Activated naive CD4-positive, alpha-beta T cell treated with anti-CD3 and anti-CD28 coated beads, Interleukin-2, amount 50 U/mL, for 16 hours (primary cell): ENCODE data around the gene SGCA.

Source experiments
- DNase-seq: peaks from one replicate; pipeline ENCODE4 v3.0.0-alpha.2; 2020

The SGCA gene

GRCh38 chr17:50168319-50168718 lies 2.5 kb downstream of the SGCA start:
- no peak for DNase-seq

DNA sequence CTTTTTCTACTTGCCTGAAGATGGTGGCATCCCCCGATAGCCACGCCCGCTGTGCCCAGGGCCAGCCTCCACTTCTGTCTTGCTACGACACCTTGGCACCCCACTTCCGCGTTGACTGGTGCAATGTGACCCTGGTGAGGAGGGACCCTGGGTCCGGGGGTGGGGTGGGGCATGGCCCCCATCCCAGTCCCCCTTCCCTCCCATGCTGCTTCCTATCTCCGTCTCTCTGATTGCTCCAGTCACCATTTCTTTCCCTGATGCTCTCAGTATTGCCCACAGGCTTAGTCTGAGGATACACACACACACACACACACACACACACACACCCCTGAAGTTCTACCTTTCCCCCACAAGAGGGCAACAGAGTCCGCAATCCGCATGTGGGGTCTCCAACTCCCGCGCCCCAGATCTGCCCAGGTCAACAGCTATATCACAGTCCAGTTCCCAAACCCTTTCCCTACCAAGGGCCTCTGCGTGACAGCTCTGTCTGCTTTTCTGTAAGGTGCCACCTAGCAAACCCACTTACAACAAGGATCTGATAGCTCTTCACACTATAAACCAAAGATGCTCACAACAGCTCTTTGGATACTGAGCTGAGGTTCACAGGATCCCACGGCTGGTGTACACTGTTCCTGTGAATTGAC lies 3.4 kb downstream of the SGCA start:
- peak; percentile 50 for DNase-seq

DNA sequence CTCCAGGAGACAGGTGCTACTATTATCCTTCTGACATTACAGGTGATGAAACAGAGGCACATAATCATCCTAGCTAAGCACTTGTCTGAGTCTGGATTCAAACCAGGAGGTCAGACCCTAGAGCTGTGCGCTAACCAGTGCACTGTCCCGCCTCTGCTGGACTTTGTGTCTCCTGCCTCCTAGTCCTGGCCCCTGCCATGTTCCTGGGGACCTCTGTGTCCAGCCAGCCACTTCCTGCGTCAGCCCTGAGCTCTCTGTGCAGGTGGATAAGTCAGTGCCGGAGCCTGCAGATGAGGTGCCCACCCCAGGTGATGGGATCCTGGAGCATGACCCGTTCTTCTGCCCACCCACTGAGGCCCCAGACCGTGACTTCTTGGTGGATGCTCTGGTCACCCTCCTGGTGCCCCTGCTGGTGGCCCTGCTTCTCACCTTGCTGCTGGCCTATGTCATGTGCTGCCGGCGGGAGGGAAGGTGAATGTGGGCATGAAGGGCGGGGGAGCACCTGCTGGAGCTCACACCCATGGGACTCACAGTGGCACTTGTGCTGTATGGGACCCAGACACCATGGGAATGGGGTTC lies 4.2 kb downstream of the SGCA start:
- no peak for DNase-seq

DNA sequence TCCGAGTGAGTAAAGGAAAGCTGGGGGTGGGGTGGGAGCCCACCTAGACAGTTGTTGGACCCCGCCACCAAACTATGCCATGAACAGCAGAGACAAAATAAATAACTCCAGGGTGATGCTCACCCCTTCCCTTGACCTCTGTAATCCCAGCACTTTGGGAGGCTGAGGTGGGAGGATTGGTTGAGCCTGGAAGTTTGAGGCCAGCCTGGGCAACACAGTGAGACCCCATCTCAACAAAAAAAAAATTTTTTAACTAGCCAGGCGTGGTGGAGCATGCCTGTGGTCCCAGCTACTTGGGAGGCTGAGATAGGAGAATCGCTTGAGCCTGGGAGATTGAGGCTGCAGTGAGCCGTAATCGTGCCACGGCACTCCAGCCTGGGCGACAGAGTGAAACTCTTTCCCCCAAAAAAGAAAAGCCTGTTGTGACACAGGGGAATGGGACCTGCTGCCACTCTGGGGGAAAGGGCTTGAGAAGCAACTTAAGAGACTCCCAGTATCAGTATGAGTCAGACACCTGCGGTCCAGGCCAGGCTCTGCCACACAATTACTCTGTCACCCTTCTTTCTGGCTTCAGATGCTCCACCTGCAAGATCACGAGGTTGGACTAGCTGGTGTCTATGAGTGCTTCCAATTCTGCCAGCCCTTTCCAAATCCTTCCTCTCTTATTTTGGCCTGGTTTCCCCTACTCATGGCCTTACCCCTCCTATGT lies 5.0 kb downstream of the SGCA start:
- no peak for DNase-seq

DNA sequence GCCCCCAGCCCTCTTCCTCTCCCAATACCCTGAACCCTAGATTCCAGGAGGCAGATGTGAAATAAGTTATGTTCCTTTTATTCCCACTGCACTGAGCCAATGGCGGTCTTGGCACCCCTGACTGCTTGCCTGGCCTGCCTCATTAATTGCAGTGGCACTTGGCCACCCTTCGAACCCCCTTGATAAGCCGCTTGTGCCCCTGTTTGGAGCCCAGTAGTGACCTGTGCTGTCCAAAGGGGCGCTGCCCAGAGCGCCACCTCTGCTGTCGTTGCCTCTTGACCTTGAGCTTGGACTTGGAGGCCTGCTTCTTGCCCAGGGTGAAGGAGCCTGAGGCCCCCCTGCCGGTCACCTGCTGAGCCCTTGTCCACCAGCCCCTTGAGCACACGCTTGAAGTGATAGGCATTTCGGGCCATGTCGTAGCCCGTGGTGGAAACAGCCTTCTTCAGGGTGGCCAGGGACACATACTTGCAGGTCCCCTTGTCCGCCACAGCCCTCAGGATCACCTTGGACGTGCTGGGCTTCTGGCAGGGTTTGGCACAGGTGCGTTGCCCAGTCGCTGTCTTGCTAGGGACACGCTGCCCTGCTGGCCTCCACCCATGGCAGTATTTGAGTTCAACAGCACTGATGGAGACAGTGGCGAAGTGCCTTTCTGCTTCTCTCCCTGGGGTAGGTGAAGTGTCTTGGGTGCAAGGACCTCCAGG lies 5.7 kb downstream of the SGCA start:
- no peak for DNase-seq

DNA sequence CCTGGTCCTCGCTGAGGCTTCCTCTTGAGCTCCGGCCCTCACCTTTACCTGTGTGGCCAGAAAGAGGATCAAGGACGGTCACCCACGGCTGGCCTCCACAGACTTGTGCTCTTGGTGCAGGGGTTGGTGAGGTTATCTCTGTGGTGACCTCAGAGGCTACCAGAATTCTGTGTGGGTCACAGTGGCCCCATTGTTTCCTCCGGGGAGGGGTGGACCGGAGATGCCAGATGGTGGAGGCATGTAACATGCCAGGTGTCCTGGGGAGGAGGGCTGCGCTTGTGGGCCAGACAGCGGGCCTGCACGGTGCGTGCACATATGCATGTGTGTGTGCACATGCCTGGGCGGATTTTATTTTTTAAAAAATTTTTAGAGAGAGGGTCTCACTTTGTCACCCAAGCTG lies 6.3 kb downstream of the SGCA start:
- no peak for DNase-seq

GRCh38 chr17:50172936-50173334 lies 7.1 kb downstream of the SGCA start:
- DNase-seq = no peak

DNA sequence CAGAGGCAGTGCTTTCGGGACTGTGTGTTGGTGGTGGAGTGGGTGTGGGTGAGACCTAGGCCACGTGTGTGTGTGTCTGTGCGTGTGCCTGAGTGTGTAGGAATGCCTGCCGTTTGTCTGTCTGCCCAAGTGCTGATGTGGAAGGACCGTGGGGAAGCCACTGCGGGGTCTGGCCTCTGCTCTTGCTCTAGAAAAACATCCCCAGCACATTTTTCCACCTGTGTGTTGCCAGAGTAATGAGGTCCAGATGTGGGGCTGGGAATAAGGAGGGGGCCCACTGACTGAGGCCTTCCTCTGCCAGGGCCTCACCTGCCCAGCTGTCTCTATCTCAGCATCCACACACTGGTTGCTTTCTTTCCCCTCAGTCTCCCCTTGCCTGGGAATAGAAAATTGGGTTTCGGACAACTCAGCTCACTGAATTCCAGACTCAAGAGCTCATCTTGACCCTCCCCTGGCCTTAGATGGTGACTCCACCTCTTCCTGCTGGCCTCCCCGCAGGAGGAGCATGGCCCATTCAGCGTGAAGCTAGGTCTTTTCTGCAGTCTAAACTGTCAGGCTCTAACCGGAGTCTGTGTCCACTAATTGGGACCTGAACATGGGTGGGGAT lies 7.6 kb downstream of the SGCA start:
- no peak for DNase-seq

GRCh38 chr17:50174444-50174843 lies 8.6 kb downstream of the SGCA start:
- DNase-seq = no peak

DNA sequence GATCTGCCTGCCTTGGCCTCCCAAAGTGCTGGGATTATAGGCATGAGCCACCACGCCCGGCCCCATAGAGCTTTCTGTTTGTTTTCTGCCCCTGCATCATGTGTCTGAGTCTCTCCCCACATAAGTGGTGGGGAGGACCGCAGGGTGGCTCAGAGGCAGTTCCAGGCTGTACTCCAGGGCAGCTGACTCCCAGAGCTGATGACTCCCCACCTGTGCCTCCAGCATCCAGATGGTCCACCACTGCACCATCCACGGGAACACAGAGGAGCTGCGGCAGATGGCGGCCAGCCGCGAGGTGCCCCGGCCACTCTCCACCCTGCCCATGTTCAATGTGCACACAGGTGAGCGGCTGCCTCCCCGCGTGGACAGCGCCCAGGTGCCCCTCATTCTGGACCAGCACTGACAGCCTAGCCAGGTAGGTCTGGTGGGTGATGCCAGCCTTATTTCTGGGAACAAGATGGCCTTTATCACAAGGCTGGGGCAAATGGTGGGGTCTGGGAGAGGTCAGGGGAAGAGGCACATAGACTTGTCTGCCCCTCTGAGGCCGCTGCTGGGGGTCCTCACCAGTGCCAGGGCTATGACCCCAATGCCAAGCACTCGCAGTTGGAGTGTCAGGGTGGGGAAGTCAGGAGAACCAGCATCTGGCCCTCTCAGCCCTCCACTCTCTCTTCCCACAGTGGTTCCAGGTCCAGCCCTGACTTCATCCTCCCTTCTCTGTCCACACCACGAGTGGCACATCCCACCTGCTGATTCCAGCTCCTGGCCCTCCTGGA lies 9.4 kb downstream of the SGCA start:
- no peak for DNase-seq

GRCh38 chr17:50176559-50177357 lies 11.0 kb downstream of the SGCA start:
- DNase-seq = no peak

- no peak for DNase-seq
Observed at GRCh38 chr17:50177476-50177875, 11.7 kb downstream of the SGCA start.

- peak; percentile 39 for DNase-seq
Observed at GRCh38 chr17:50177983-50178834, 12.4 kb downstream of the SGCA start.

GRCh38 chr17:50180111-50180510 lies 14.3 kb downstream of the SGCA start:
- DNase-seq = no peak

DNA sequence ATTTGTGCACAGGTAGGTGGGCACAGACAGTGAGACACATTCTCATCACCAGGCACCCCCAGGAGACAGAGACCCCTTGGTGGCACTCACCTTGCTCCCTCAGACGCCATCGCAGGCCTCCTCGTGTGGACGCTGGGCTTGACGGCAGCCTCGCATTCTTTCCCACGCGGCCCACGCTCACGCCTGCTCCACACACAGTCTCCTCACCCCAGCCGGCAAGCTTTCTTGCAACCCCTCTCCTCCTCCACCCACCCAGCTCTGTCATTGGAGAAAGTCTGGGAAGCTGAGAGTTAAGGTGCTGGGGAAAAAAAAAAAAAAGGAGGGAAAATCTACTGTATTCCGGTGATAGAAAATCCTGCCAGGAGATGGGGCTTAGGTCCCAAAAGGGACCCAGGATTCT lies 14.8 kb downstream of the SGCA start:
- no peak for DNase-seq

DNA sequence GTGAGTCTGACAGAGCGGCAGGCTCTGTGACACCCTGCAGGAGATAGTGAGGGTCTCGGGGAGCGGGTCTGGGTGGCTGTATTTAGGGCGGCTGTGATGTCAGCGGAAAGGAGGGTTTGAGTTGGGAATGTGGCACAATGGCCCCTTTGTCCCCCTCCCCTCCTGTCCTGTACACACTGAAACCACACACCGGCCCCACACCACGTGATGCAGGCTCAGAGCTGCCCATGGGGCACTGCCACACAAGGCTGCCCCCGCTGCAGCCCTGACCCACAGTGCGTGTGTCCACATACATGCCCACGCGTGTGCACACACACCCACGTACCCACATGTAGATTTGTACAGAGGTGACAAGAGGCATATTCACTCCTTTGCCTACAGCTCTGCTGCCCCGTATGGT lies 15.3 kb downstream of the SGCA start:
- DNase-seq = no peak

DNA sequence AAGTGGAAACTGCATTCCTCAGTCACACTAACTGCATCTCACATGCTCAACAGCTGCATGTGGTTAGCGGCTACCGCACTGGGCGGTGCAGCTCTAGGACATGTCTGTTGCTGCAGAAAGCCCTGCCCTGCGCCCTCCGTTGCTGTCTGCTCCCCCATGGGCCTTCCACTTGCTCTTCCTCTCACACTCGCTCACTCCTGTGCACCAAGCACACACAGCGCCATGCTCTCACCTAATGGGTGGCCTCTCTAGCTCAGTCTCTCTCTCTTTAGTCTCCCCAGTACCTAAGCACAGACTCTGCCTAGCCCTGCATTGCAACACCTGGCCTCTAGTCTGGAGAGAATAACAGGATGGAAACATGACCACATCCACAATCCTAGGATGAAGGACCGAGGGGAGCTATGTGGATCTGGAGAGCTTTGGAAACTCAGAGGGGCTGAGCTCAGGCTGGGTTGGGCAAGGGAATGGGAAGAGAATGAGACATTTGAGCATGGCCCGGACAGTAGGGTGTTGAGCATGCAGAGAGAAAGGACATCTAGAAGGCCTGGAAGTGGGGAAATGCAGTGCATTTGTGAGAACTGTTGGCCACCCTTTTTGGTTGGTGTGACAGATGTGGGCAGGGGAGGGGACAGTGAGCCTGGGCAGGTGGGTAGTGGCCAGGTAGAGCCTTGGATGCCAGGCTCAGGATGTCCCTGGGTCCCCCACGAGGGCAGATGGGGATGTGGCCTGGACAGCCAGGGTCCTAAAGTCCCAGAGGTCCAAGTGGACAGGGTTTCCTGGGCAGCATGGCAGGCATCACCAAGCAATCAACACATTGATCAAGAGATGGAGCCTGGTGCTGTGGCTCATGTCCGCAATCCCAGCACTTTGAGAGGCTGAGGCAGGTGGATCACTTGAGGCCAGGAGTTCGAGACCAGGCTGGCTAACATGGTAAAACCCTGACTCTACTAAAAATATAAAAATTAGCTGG lies 16.1 kb downstream of the SGCA start:
- no peak for DNase-seq

- no peak for DNase-seq
Observed at GRCh38 chr17:50182783-50183420, 17.1 kb downstream of the SGCA start.

GRCh38 chr17:50183421-50183994 lies 17.7 kb downstream of the SGCA start:
- DNase-seq = no peak
